Measurements from ENCODE around the gene FBXO42.
"Not testable (repeated sequence)": the region's sequence is repeated elsewhere in the genome, so short reads cannot be mapped to it uniquely, and the experiment has no call there.

Gene FBXO42

DNA sequence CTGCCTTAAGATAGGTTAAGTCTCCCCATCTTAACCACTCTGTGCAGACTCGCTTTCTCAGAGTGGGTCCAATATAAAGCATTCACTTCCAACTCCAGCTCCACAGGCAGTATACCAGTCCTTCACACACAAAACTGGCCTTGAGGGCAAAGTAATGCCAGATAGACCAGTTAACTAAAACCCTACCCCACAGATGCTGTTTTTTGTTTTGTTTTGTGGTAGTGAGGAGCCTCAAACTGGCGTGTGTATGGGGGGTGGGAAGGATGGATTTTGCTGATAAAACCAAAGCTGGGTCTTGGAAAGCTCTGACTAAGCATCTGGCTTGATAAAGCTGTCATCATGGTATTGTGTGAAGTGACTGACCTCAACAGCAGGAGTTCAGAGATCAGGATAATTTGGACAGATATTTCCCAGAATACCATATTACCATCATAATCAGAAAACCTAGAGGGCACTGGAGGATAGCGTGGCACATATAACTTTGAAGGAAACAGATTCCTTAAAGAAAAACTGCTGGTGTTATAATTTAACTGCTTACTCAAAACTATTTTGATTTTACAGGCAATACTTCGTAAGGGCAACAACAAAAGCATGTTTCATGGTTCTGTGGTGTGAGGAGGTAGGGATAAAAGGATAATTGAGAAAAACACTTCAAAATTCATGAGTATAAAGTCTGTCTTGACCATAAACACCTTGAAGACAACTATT, 85.7 kb downstream of the FBXO42 start:
- peak; percentile 28 for DNase-seq (ENCODE audit: low read depth, low spot score)

DNA sequence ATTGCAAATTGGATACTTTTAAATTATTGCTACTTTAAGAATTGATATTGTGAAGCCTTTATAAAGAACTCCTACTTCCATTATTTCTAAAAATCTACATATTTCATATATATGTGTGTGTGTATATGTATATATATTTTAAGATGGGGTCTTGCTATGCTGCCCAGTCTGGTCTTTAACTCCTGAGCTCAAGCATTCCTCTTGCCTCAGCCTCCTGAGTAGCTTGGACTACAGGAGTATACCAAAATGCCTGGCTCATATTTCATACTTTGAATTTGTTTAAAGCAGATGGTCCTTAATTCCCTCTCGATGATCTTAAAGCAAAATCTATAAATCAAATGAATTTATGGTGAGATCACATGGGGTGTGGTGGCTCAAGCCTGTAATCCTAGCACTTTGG, 90.2 kb downstream of the FBXO42 start:
- DNase-seq (ENCODE audit: low read depth, low spot score): no peak

GRCh38 chr1:16260814-16261213, 91.5 kb downstream of the FBXO42 start:
- no peak for DNase-seq (ENCODE audit: low read depth, low spot score)

GRCh38 chr1:16258591-16259135, 93.6 kb downstream of the FBXO42 start:
- DNase-seq (ENCODE audit: low read depth, low spot score): no peak

DNA sequence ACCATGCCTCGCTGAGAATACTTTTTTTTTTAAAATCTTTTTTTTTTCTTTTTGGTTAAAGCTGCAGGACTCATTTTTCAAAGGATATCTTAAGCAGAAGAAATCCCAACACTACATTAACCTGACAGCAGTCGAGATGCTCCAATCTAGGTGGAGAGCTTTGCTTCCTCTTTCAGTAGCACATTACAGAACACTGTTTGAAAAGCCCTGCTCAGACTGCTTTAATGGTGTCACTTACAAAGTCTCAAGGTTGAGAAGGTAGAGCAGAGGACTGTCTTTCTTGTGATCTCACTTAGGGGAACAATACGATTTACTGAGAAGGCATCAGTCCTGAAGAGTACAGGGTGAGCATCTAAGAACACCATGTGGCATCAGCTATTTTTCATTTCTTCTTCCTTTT, 94.3 kb downstream of the FBXO42 start:
- DNase-seq (ENCODE audit: low read depth, low spot score): no peak

DNA sequence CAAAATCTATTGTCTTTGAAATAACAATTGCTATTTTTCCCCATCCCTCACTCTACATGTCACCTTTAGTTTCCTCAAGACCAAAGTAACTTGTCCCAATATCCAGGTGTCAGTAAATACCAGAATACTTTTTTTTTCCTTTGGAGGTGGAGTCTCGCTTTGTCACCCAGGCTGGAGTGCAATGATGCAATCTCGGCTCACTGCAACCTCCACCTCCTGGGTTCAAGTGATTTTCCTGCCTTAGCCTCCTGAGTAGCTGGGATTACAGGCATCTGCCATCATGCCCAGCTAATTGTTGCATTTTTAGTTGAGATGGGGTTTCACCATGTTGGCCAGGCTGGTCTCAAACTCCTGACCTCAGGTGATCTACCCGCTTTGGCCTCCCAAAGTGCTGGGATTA, 94.7 kb downstream of the FBXO42 start:
- not testable (repeated sequence) for DNase-seq (ENCODE audit: low read depth, low spot score)

GRCh38 chr1:16256478-16256877, 95.8 kb downstream of the FBXO42 start:
- DNase-seq (ENCODE audit: low read depth, low spot score): no peak

- no peak for DNase-seq (ENCODE audit: low read depth, low spot score)
Observed at GRCh38 chr1:16254263-16254928, 97.9 kb downstream of the FBXO42 start.

GRCh38 chr1:16253332-16253922, 98.9 kb downstream of the FBXO42 start:
- no peak for DNase-seq (ENCODE audit: low read depth, low spot score)

GRCh38 chr1:16252912-16253311, 99.4 kb downstream of the FBXO42 start:
- DNase-seq (ENCODE audit: low read depth, low spot score): no peak

DNA sequence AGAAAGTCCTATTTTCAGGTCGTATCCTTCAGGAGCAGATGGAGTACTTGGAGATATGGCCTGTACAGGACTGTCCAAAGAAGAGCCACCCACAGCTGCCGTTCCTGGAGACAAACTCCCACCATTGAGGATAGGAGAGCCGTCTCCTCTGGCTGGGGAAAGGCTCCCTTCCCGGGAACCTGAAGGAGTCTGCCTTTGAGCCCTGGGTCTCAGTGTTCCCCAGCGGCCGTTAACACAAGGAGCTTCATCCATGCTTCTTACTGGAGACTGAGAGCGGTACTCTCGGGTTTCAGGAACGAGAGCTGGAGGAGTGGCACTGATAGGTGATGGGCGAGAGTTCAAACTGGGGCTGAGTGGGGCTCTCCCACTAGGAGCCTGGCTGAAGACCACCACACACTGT, 100.9 kb downstream of the FBXO42 start:
- no peak for DNase-seq (ENCODE audit: low read depth, low spot score)

- no peak for DNase-seq (ENCODE audit: low read depth, low spot score)
Observed at GRCh38 chr1:16250524-16251251, 101.6 kb downstream of the FBXO42 start.

DNA sequence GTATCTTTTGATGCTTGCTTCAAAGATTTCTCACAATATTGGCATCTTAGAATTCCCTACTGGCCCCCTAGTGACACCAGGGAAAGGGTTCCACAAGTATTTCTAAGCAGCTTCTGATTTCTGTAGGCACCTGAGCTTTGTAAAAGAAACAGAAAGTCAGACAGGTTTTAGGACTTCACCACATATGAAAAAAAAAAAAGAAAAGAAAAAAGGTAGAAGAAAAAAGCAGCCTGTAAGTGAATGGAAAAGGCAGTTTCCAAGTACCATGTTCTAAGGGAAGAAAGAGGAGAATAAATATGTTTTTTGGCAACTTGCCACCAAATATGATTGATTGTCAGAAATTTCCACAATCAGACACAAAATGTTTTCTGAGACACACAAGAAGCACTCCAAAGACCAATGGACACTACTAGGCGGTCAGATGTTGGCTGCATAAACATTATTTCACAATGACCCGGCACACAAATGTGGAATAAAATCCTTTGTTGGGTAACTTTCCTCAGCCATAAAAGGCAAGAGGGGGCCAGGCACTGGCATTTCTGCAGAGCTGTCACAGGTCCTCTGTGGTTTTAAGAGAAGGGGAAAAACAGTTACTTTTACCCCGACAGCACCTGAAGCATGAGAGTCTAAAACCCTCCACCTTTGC, 102.6 kb downstream of the FBXO42 start:
- DNase-seq (ENCODE audit: low read depth, low spot score): no peak

DNA sequence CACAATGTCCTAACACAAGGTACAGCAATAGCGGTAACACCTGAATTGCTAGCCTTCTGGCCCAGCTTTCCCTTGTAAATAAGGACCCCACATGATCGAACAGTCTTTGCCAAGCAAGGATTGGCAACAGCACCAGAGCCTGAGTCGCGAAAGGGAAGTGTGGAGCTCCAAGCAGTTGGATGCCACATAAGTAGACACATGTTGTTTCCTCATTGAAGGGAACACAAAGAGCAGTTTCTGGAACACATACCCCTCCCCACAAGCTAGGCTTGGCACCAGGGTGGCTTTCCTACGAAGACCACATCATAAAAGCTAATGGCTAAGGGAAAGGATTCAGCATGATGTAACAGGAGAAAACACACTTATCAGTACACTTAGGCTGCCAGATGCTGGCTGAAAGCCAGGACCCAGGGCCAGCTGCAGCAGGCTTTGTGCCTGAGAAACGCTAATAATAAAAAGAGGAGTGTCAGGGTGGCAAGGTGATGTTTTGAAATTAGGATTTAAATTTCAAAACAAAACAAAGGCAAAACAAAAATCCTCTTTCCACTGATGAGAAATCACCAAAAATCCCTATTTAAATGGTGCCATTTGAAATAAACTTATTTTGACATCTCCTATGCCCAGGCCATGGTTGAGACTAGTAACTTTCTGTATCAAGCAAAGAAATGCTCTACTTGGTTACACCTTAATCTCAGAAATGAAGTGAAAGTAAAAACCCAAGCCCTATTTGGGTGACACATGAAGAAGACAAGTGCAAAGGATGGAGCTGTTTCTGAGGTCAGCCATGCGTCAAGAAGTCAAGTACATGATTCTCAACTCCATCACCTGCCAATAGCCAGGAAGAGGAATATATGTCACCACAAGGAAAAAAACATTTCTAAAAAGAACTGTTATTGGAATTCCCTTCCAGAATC, 103.4 kb downstream of the FBXO42 start:
- DNase-seq (ENCODE audit: low read depth, low spot score): no peak

DNA sequence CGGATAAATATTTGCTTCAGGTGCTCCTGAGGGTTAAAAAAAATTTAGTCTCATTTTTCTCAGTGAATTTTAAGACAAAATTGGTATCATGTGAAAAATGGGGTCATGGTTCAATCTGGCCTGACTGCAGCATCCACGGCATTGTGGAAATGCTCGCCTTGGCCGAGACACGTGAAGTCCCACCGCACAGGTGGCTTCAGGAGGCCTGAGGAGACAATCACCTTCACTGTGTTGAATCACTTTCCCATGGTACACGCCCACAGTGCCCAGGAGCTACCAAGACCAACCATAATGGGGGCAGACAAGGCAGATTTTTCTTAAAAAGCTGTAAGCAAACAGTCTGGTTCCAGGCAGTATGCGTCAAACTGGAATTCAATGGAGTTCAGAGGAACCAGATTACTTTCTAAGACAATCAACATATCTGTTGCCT, 104.3 kb downstream of the FBXO42 start:
- DNase-seq (ENCODE audit: low read depth, low spot score): no peak

DNA sequence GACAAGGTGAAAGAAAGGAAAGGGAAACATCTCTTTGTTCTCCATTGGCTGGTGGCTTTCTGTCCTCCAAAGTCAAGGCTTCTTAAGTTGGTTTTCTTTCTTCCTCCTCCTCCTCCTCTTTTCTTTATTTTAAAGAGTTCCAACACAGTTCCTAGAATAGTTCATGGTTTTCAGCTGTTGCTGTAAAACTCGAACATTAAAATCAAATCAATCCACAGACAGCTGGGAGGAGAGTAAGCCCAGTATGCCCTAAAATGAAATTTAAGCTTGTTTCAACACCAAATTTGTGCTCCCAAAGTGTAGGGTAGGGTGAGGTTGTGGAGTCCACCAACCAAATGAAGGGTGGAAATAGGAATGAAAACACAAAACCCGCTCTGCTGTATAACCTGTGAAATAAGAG, 104.8 kb downstream of the FBXO42 start:
- no peak for DNase-seq (ENCODE audit: low read depth, low spot score)

DNA sequence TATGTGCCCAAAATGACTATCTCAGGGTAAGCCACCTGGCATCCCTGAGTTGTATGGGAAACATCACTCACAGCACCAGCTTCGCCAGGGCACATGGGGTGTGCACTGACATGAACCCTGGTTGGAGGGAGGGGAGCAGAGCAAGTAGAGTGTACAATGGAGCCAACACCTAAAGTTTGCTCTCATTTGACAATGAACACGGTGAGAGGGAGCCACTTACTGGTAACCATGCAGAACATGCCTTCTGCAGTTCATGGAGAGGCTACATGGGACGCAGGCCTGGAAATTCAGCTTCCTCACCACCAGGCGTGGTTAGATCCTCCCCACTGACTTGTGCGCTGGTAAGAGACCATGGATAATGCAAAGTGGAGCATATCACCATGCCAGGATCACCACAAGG, 105.3 kb downstream of the FBXO42 start:
- DNase-seq (ENCODE audit: low read depth, low spot score): no peak

DNA sequence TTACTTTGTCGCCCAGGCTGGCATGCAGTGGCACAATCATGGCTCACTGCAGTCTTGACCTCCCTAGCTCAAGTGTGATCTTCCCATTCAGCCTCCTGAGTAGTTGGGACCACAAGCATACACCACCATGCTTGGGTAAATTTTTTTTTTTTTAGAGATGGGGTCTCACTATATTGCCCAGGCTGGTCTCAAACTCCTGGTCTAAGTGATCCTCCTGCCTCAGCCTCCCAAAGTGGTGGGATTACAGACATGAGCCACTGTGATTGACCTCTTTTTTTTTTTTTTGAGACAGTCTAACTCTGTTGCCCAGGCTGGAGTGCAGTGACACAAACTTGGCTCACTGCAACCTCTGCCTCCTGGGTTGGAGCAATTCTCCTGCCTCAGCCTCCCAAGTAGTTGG, 106.0 kb downstream of the FBXO42 start:
- DNase-seq (ENCODE audit: low read depth, low spot score): not testable (repeated sequence)

DNA sequence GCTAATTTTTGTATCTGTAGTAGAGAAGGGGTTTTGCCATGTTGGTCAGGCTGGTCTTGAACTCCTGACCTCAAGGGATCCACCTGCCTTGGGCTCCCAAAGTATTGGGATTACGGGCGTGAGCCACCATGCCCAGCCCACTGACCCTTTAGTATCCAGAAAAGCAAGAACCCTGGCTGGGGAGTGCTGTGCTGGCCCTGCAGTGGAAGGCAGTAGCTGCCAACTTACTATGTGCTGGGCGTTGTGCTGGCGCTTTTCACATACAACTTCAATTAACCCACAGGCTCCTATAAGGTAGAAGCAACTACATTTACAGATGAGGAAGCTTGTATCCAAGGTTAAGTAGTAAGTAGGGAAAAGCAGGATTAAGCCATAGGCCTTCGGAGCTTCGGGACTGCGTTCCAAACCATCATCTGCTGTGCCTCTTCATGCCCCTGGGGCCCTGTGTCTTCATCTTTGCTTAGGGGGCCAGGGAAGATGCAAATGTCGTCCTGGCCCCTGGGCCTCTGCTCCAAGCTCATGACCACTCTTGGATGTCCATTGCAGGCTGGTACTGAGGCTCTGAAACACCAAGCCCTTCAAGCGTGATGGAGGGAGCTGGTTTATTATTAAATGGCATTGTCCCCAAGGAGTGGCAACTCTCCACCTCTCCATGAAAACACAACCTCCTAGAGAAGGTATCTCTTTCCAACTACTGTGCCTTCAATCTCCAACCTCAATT, 106.6 kb downstream of the FBXO42 start:
- no peak for DNase-seq (ENCODE audit: low read depth, low spot score)

Data from ELF-1 (cell line).